Stomach (tissue), 4 donors: Measurements from ENCODE around the gene ECSCR.
A peak's percentile ranks its signal among the peaks of the same experiment; 100 is the strongest.

Source experiments
- CTCF ChIP-seq, 7 experiments: fragments of 450-650 bp in 4 of 7; fragments of 200-600 bp in 3 of 7; sonication (generic) in 3 of 7; IDR thresholded peaks; one replicate each; pipeline ENCODE4 v1.5.1; 2016 to 2019; ENCODE audit warnings: antibody characterized with exemption in 7 of 7, control low read depth in 2 of 7, mild to moderate bottlenecking in 1 of 7
- EP300 ChIP-seq: sonication (generic); formaldehyde crosslinking; IDR thresholded peaks from one replicate; pipeline ENCODE4 v1.6.1; 2017; ENCODE audit warnings: antibody characterized with exemption
- POLR2A ChIP-seq, 4 donors: fragments of 450-650 bp; IDR thresholded peaks; one replicate each; pipeline ENCODE4 v1.6.1; 2016; ENCODE audit warnings: antibody characterized with exemption in 4 of 4, control low read depth in 2 of 4, mild to moderate bottlenecking in 1 of 4, moderate library complexity in 1 of 4
- POLR2AphosphoS5 ChIP-seq, 3 donors: sonication (generic); formaldehyde crosslinking; IDR thresholded peaks; one replicate each; pipeline ENCODE4 v1.6.1; 2016; ENCODE audit warnings: antibody characterized with exemption in 3 of 3

DNA sequence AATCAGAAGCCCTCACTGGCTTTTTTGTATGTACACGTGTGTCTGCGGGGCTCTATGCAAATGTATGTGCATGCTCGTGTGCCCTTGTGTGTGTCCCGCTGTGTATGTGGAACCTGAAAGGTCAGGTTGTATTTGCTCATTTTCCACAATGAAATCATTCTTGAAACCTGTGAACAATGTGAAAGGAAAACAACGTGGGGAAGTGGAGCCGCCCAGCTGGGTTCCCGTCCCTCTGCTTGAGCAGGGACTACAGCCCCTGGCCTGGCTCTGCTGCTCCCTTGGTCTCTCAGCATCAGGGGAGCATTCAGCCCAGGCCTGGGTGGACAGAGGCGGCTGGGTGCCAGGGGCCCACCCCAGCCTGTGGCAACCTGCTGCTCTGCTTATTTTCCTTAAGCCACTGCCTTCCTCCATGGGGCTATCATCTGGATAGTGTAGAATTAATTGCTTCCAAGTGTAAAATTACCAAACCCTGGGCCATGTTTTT is 3.0 kb downstream of the ECSCR start:
- TF ChIP-seq CTCF (IDR thresholded peaks at IDR 0.05) (no peak), POLR2AphosphoS5 (IDR thresholded peaks at IDR 0.05) (peak in 1 of 3 donors; percentile 40), POLR2A (IDR thresholded peaks at IDR 0.05) (no peak), EP300 (no peak)
